Dermis blood vessel endothelial cell (primary cell): ENCODE results near the gene DENND1A. TPM values are rescaled to one million over a fixed set of nuclear protein-coding genes. Genes with fewer than 3 reads are reported as not detected.

Experiments
- total RNA-seq: library from RNA; depleted of rRNA; stranded (reverse); fragments of >200 nt; gene quantifications from 2 replicates; pipeline ENCODE4 v1.2.3, GENCODE V29; 2014

DENND1A gene
- total RNA-seq, 1 donor from 2014 or later = 9.5 TPM

Other genes starting within 250 kb of the DENND1A start
- gene LHX2, start 81.6 kb upstream of the DENND1A start, total RNA-seq = not detected in 2 replicates